Stimulated activated naive CD8-positive, alpha-beta T cell treated with anti-CD3 and anti-CD28 coated beads, Interleukin-15, Interleukin-2, amounts not matched to agents 100 U/mL and 50 U/mL, for 24 hours (primary cell): ENCODE results near the gene ASB3.

Source experiments
- ATAC-seq: fragments of 150-1000 bp; cut with Tn5 transposase; one replicate; pipeline ENCODE4 v1.10.0; 2021
- DNase-seq: peaks from one replicate; pipeline ENCODE4 v3.0.0; 2021

The ASB3 gene

DNA sequence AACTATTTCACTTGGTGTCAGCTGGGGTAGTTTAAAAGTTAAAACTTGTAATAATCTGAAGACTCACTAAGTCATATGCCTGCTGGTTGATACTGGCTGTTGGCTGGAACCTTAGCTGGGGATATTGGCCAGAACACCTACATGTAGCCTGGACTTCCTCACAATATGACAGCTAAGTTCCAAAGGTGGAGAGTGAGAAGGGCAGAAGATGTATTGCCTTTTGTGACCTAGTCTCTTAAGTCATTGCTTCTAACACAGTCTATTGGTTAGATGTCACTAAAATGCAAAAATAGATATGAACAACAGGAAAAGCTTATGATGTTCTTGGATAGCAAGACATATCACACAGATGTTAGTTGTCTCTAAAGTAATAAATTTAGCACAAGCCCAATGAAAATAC lies 132.4 kb downstream of the ASB3 start:
- DNase-seq (no peak), ATAC-seq (no peak)

DNA sequence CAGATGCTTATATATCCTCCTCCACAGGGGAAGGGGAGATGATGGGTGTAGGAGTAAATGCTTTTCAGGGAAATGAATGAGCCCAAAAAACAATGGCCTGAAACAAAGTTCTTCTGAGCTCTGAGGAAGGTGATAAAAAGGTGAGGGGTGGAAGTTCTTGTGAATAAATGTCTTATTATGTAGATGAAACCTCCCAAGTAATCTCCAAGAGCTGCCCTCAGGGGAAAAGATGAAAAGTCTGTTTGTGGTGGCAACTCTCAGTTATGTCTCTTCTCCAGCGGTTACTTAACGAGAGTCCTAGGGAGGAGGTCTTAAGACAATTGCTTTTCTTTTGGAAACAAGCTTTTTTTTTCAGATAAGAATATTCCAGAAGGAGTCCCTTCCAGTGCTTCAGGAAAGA lies 134.6 kb downstream of the ASB3 start:
- ATAC-seq (no peak), DNase-seq (no peak)

DNA sequence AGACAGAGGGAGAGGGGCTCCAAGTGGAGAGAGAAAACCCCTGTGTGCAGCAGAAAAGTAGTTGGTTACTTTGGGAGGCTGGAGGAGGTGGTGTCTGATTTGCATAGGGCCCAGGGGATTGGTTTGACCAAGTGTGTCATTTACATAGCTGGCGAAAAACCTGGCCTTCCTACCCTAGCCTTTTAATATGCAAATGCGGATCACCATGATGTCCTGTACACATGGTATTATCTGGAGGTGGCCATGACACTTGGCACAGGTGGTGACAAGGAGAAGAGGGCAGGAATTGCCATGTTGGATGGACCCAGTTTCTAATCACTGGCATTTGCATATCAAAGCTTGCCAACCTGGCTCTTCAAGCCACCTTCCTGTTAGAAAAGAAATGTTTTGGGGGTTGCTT lies 140.0 kb downstream of the ASB3 start:
- ATAC-seq (no peak), DNase-seq (no peak)

DNA sequence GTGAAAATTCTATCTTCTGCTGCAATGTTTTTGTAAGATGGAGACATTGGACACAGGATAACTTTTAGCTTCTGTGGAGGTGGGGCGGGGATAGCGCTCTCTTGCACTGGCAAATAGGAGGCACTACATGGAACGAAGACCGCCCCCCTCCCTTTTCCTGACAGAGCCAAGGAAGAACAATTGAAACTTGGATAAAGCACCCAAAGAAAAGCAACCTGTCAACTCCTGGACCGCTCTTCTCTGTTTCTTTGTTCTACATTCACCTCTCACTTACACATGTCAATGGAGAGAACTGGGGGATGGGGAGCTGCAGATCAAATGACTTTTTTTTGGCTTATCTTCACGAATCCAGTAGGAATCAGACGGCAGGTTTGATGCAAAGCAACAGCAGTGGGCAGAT lies 145.5 kb downstream of the ASB3 start:
- ATAC-seq, result no peak
- no peak for DNase-seq

GRCh38 chr2:53640466-53640865 lies 146.3 kb downstream of the ASB3 start:
- ATAC-seq (no peak), DNase-seq (no peak)

DNA sequence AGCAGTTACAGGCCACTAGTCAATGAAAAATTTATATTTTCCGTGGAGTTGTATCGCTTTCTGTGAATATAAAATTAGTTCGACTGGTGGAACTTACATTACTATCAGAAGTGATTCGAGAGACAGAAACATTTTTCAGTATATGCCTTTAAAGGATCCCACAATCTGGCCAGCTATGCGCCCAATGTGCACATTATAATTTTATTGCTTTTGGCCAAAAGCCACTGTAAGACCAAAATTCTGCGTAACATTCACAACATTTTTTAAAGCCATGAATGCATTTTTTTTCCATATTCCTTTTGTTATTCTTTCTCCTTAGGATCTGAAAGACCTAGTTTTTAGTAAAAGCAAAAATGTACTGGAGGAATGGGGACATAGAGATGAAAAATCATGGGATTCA lies 150.2 kb downstream of the ASB3 start:
- ATAC-seq (no peak), DNase-seq (no peak)

GRCh38 chr2:53636109-53636508 lies 150.6 kb downstream of the ASB3 start:
- ATAC-seq (no peak), DNase-seq (no peak)

DNA sequence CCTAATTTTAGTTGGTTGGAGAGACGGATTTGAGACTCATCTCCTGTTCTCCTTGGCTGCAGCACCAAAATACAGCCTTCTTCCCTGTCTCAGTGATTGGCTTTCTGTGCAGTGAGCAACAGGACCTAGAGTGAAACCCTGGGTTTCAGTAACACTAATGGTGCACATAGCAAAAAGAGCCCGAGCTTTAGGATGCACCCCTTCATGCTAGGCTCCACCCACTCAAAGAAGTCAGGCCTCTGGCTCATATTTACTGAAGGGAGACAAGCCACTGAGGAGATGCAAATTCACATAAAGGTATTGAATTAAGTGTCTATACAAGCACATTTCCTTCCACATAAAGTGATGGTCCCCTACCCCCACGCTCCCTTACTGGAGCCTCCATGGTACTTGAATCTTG lies 151.1 kb downstream of the ASB3 start:
- DNase-seq, result no peak
- ATAC-seq, result no peak

GRCh38 chr2:53633441-53633840 lies 153.3 kb downstream of the ASB3 start:
- no peak for DNase-seq
- no peak for ATAC-seq

DNA sequence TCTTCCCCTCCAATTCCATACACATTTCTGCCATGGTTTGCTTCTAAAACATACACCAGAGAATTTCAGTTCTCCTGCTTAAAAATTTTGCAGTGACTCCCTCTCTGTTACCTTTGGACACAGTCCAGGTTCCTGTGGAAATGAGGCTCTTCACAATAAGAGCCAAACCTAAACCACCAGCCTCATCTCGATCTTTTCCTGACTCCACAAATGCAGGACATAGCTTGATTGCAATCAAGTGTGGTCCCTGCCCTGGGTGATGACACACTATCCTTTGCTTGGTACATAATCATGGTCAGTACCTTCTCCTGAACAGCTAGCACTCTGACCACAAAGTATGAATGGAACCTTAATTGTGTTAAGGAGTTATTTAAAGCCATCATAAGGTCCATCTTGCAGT lies 154.0 kb downstream of the ASB3 start:
- ATAC-seq (no peak), DNase-seq (no peak)

- ATAC-seq (no peak), DNase-seq (no peak)
These were observed 154.7 kb downstream of the ASB3 start for GRCh38 chr2:53632126-53632460.

GRCh38 chr2:53631313-53632125 lies 155.2 kb downstream of the ASB3 start:
- DNase-seq (no peak), ATAC-seq (peak; percentile 37)

DNA sequence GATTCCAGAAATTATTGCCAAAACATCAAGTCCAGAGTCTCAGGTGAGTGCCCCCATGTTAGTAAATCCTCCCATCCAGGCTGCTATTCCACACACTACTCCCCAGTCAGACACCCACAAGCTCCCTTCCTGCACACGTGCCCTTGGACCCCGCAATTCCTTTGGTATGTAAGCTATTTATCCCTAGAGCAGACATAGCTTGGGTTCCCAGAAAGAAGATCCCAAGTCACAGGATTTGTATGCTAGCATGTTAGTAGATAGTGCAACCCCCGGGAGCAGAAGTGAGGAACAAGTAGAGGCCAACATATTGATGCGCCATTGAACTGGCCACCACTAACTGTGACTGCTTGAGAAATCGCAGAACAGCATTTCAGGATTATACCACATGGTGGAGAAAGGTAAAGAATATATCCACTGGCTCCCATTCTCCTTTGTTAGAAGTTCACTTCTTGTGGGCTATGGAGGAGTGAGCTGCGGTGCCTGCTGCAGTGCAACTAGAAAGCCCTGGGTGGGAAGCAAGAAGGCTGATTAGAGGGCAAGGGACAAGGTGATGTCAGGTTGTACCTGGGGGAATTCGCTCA lies 156.6 kb downstream of the ASB3 start:
- DNase-seq (no peak), ATAC-seq (no peak)

GRCh38 chr2:53629501-53629900 lies 157.3 kb downstream of the ASB3 start:
- ATAC-seq, result no peak

DNA sequence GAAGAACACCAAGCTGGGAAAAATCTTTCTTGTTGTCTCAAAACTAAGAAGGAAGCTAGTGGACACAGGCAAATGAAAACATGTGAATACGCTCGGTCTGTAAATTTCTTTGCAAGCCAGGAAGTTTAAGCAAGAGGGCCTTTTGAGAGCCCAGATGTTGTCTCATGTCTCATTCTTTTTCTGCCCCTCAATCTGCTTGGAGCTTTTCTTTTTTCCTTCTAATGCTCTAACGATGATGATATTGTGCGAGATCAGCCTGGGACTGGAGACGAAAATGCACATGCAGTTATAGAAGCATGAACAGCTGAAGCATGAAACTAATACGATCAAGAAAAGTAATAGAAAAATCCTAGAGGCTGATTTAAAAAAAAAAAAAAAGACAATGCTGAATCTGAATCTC lies 157.8 kb downstream of the ASB3 start:
- no peak for ATAC-seq

More at GRCh38 chr2:53629501-53629900, 157.3 kb downstream of the ASB3 start:
- DNase-seq, result no peak

GRCh38 chr2:53622141-53622540 lies 164.6 kb downstream of the ASB3 start:
- no peak for DNase-seq
- no peak for ATAC-seq

More for the DNA sequence above, 157.8 kb downstream of the ASB3 start:
- DNase-seq, result no peak

DNA sequence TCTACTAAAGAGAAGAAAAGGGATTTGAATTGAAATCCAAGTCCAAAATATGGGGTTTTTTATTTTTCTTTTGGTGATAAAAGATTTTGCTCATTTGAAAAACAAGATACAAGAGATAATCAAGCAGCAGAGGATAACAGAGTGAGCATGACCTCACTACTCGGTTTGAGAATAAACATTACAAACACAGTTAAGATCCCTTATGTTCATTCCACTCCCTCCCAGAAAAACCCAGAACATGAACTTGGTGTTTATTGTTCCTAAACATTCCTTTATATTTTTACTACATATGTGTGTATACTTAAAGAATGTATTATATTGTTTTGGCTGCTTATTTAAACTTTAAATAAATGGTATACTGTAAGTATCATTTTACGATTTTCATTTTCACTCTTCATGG lies 165.8 kb downstream of the ASB3 start:
- no peak for DNase-seq
- no peak for ATAC-seq
